IMR-90 (cell line): Measurements from ENCODE around the gene FAM89A. TPM values are rescaled to one million over a fixed set of nuclear protein-coding genes. Genes with fewer than 3 reads are reported as not detected.

Source experiments
- ATAC-seq: fragments of 200-7000 bp; cut with Tn5 transposase; 2 replicates; pipeline ENCODE4 v1.9.1; 2020; ENCODE audit warnings: low read depth, mild to moderate bottlenecking, moderate library complexity
- BruUV-seq: library from RNA; stranded (reverse); fragments of 400-500 nt; replicated peaks from 2 replicates; lab custom pipeline; 2021; lab: Mats Ljungman, UMichigan
- CTCF ChIA-PET: fragments of 300-600 bp; formaldehyde crosslinking; extraction: SDS; loops from one replicate; lab custom pipeline; 2021; ENCODE audit warnings: antibody characterized with exemption; lab: Yijun Ruan, JAX
- POLR2A ChIA-PET: fragments of 300-600 bp; sonication (Branson Sonifier 250); formaldehyde crosslinking; loops from one replicate; lab custom pipeline; 2022; ENCODE audit warnings: antibody characterized with exemption; ENCODE audit not compliant: unreplicated experiment; lab: Charles Lee
- DNase-seq: peaks from one replicate; pipeline ENCODE4 v3.0.0; 2013
- H2AFZ ChIP-seq: replicated peaks from 2 replicates; pipeline ENCODE3; 2013; ENCODE audit warnings: low read length, mild to moderate bottlenecking; ENCODE audit not compliant: poor library complexity
- H2AK5ac ChIP-seq: 2 replicates; pipeline ENCODE4 v1.6.1; 2013; ENCODE audit warnings: low read depth, low read length, inconsistent platforms
- H2AK9ac ChIP-seq: replicated peaks from 2 replicates; pipeline ENCODE3; 2013; ENCODE audit warnings: mild to moderate bottlenecking, low read depth, low read length, moderate library complexity; ENCODE audit not compliant: poor library complexity
- H2BK120ac ChIP-seq: 2 replicates; pipeline ENCODE4 v1.6.1; 2013; ENCODE audit warnings: low read depth, low read length, inconsistent platforms
- H2BK15ac ChIP-seq: 3 replicates; pipeline ENCODE4 v1.6.1; 2013; ENCODE audit warnings: low read depth, low read length, inconsistent platforms
- H2BK20ac ChIP-seq: 2 replicates; pipeline ENCODE4 v1.6.1; 2013; ENCODE audit warnings: low read depth, mild to moderate bottlenecking, inconsistent platforms, low read length, moderate library complexity
- H2BK5ac ChIP-seq: 2 replicates; pipeline ENCODE4 v1.6.1; 2013; ENCODE audit warnings: mild to moderate bottlenecking, low read depth, low read length, inconsistent platforms; ENCODE audit not compliant: poor library complexity, severe bottlenecking
- H3K14ac ChIP-seq: replicated peaks from 2 replicates; pipeline ENCODE4 v1.6.1; 2013; ENCODE audit warnings: low read depth, low read length, inconsistent platforms
- H3K18ac ChIP-seq: 2 replicates; pipeline ENCODE4 v1.6.1; 2013; ENCODE audit warnings: low read depth, low read length, control low read depth
- H3K23ac ChIP-seq: 2 replicates; pipeline ENCODE4 v1.6.1; 2013; ENCODE audit warnings: low read depth, low read length, inconsistent platforms
- H3K27ac ChIP-seq: 2 replicates; pipeline ENCODE4 v1.5.1; 2013; ENCODE audit warnings: mild to moderate bottlenecking, control low read depth, low read length; ENCODE audit not compliant: insufficient read depth
- H3K27me3 ChIP-seq: 2 replicates; pipeline ENCODE4 v1.6.1; 2013; ENCODE audit warnings: low read length; ENCODE audit not compliant: control insufficient read depth, insufficient read depth
- H3K36me3 ChIP-seq: 2 replicates; pipeline ENCODE4 v1.6.1; 2013; ENCODE audit warnings: low read length, mixed read lengths; ENCODE audit not compliant: control insufficient read depth, insufficient read depth
- H3K4ac ChIP-seq: 2 replicates; pipeline ENCODE4 v1.6.1; 2013; ENCODE audit warnings: low read depth, low read length, inconsistent platforms
- H3K4me1 ChIP-seq: 2 replicates; pipeline ENCODE4 v1.6.1; 2013; ENCODE audit warnings: low read length, mixed read lengths; ENCODE audit not compliant: control insufficient read depth, insufficient read depth
- H3K4me2 ChIP-seq: 2 replicates; pipeline ENCODE4 v1.6.1; 2013; ENCODE audit warnings: low read depth, mild to moderate bottlenecking, control low read depth, low read length, moderate library complexity
- H3K4me3 ChIP-seq: 2 replicates; pipeline ENCODE4 v1.5.1; 2013; ENCODE audit warnings: low read depth, mild to moderate bottlenecking, control low read depth, low read length, moderate library complexity; ENCODE audit not compliant: insufficient read depth
- H3K56ac ChIP-seq: 2 replicates; pipeline ENCODE4 v1.6.1; 2013; ENCODE audit warnings: low read length, inconsistent platforms; ENCODE audit not compliant: insufficient read depth; ENCODE audit errors: extremely low read depth
- H3K79me1 ChIP-seq, 2 experiments: 2 replicates each; pipeline ENCODE4 v1.6.1; 2013; ENCODE audit warnings: low read length in 2 of 2, inconsistent platforms in 1 of 2, low read depth in 1 of 2
- H3K9ac ChIP-seq: 2 replicates; pipeline ENCODE4 v1.6.1; 2013; ENCODE audit warnings: low read depth, low read length, control low read depth
- H3K9me1 ChIP-seq: 2 replicates; pipeline ENCODE4 v1.6.1; 2013; ENCODE audit warnings: low read length, inconsistent platforms; ENCODE audit not compliant: insufficient read depth
- H3K9me3 ChIP-seq: 2 replicates; pipeline ENCODE4 v1.6.1; 2013; ENCODE audit warnings: low read length; ENCODE audit not compliant: control insufficient read depth, insufficient read depth
- H4K20me1 ChIP-seq: 2 replicates; pipeline ENCODE4 v1.6.1; 2013; ENCODE audit warnings: low read length, inconsistent platforms; ENCODE audit not compliant: insufficient read depth
- H4K5ac ChIP-seq: 2 replicates; pipeline ENCODE4 v1.6.1; 2013; ENCODE audit warnings: mild to moderate bottlenecking, low read depth, low read length, control low read depth
- H4K8ac ChIP-seq, 2 experiments: 2 replicates each; pipeline ENCODE4 v1.6.1; 2013; ENCODE audit warnings: low read depth in 2 of 2, low read length in 2 of 2, control low read depth in 1 of 2, inconsistent platforms in 1 of 2
- H4K91ac ChIP-seq: 2 replicates; pipeline ENCODE4 v1.6.1; 2013; ENCODE audit warnings: low read depth, low read length, inconsistent platforms; ENCODE audit not compliant: insufficient read depth
- BHLHE40 ChIP-seq: fragments of 150-350 bp; IDR thresholded peaks from 2 replicates; pipeline ENCODE4 v1.6.1; 2016; ENCODE audit warnings: mild to moderate bottlenecking, low read depth, low read length
- CEBPB ChIP-seq: IDR thresholded peaks from 2 replicates; pipeline ENCODE4 v1.6.1; 2012; ENCODE audit warnings: low read depth, low read length, improper control_type of control experiment
- CHD1 ChIP-seq: IDR thresholded peaks from 2 replicates; pipeline ENCODE4 v1.6.1; 2012; ENCODE audit warnings: low read depth, low read length, improper control_type of control experiment
- CTCF ChIP-seq: conservative IDR thresholded peaks from 2 replicates; pipeline ENCODE4 v1.5.1; 2012; ENCODE audit warnings: mild to moderate bottlenecking, low read depth, low read length, improper control_type of control experiment
- ELK1 ChIP-seq: fragments of 150-350 bp; IDR thresholded peaks from 2 replicates; pipeline ENCODE4 v1.6.1; 2016; ENCODE audit warnings: low read depth, mild to moderate bottlenecking, low read length, moderate library complexity, borderline replicate concordance
- FOS ChIP-seq: fragments of 150-350 bp; IDR thresholded peaks from 2 replicates; pipeline ENCODE4 v1.6.1; 2016; ENCODE audit warnings: low read depth, low read length
- MAFK ChIP-seq: IDR thresholded peaks from 2 replicates; pipeline ENCODE4 v1.6.1; 2012; ENCODE audit warnings: low read depth, low read length, improper control_type of control experiment
- MAZ ChIP-seq: IDR thresholded peaks from 2 replicates; pipeline ENCODE4 v1.6.1; 2012; ENCODE audit warnings: low read depth, mild to moderate bottlenecking, low read length, improper control_type of control experiment, moderate library complexity, borderline replicate concordance
- MXI1 ChIP-seq: IDR thresholded peaks from 2 replicates; pipeline ENCODE4 v1.6.1; 2012; ENCODE audit warnings: low read depth, mild to moderate bottlenecking, low read length, moderate library complexity, borderline replicate concordance
- NFE2L2 ChIP-seq: fragments of 150-350 bp; IDR thresholded peaks from 2 replicates; pipeline ENCODE4 v1.6.1; 2016; ENCODE audit warnings: low read depth, mild to moderate bottlenecking, low read length
- POLR2A ChIP-seq: IDR thresholded peaks from 2 replicates; pipeline ENCODE4 v1.6.1; 2012; ENCODE audit warnings: mild to moderate bottlenecking, low read depth, low read length
- RAD21 ChIP-seq: IDR thresholded peaks from 2 replicates; pipeline ENCODE4 v1.6.1; 2012; ENCODE audit warnings: low read length, improper control_type of control experiment
- RCOR1 ChIP-seq: IDR thresholded peaks from 2 replicates; pipeline ENCODE4 v1.6.1; 2012; ENCODE audit warnings: mild to moderate bottlenecking, low read length, improper control_type of control experiment; ENCODE audit not compliant: insufficient replicate concordance
- RFX5 ChIP-seq: IDR thresholded peaks from 2 replicates; pipeline ENCODE4 v1.8.0; 2012; ENCODE audit warnings: low read depth, mild to moderate bottlenecking, low read length, moderate library complexity
- SMC3 ChIP-seq: fragments of 150-350 bp; IDR thresholded peaks from 2 replicates; pipeline ENCODE4 v1.6.1; 2016; ENCODE audit warnings: low read depth, mild to moderate bottlenecking, antibody characterized with exemption, low read length, moderate library complexity
- USF2 ChIP-seq: fragments of 150-350 bp; IDR thresholded peaks from 2 replicates; pipeline ENCODE4 v1.6.1; 2017; ENCODE audit warnings: mild to moderate bottlenecking, antibody characterized with exemption, low read length, low read depth
- WGBS, 2 experiments: methylation state at CpG; one replicate each; pipeline versions ENCODE4 v1.1.5 to v1.1.7; 2013; ENCODE audit warnings: missing lambda C conversion rate in 2 of 2; ENCODE audit not compliant: insufficient read length in 1 of 2; ENCODE audit errors: extremely low coverage in 2 of 2; 5-methylcytosine and 5-hydroxymethylcytosine counted together
- dilution Hi-C: fragments of 300-500 bp; cut with HindIII; formaldehyde crosslinking; loops from one replicate; pipeline ENCODE4 v1.14.3; 2018; ENCODE audit warnings: low sequenced_read_pairs; ENCODE audit not compliant: unreplicated experiment
- in situ Hi-C: fragments of 300-500 bp; cut with MboI; formaldehyde crosslinking; loops from 3 replicates; pipeline ENCODE4 v1.14.3; 2019; ENCODE audit warnings: low sequenced_read_pairs, inconsistent platforms, mixed read lengths
- intact Hi-C: fragments of 100-400 bp; cut with micrococcal nuclease; formaldehyde crosslinking; loops from 2 replicates; pipeline ENCODE4 v1.10.0; 2022
- polyA plus RNA-seq, 3 experiments: library from polyadenylated mRNA; depleted of rRNA; stranded (reverse); fragments of >200 nt; gene quantifications; 2 replicates each; pipeline ENCODE4 v1.2.3, GENCODE V29; 2012; ENCODE audit warnings: low replicate concordance in 1 of 3
- total RNA-seq: library from RNA; depleted of rRNA; stranded (reverse); fragments of >200 nt; gene quantifications from 2 replicates; pipeline ENCODE4 v1.2.3, GENCODE V29; 2012

FAM89A gene
- total and polyA plus RNA-seq, 2 of the 4 experiments (the other 2 are of a cell fraction) = 6.8 to 8.1 TPM

GRCh38 chr1:231044588-231044987 is 4.5 kb upstream of the FAM89A start:
- H3K27me3 ChIP-seq = peaks cover 27% of the 10 kb centered on the region
- dilution Hi-C loops (no loop called here), intact Hi-C loops (loop anchor here (5.0 kb wide), 1 partner anchor 177 kb away; the partner anchor contains the start of gene C1orf198), in situ Hi-C loops (no loop called here)
- H3K56ac ChIP-seq = no peak overlapping the region
- ATAC-seq = no peak
- ChIA-PET POLR2A (no interaction called here), CTCF (no interaction called here)
- H2AK9ac ChIP-seq = no peak overlapping the region
- no peak overlapping the region for H3K27ac ChIP-seq
- H3K79me1 ChIP-seq = no peaks in the 10 kb centered on the region
- no peak overlapping the region for H2BK20ac ChIP-seq
- peaks cover 5% of the 10 kb centered on the region; the same call in 1 of the 2 replicates for H3K4me1 ChIP-seq
- H3K18ac ChIP-seq = no peak overlapping the region
- H4K20me1 ChIP-seq = no peaks in the 10 kb centered on the region
- no peaks in the 10 kb centered on the region for H3K9me1 ChIP-seq
- no peak overlapping the region for H2AK5ac ChIP-seq
- peaks cover 9% of the 10 kb centered on the region for H3K9me3 ChIP-seq
- H3K4me3 ChIP-seq = no peak overlapping the region
- TF ChIP-seq POLR2A (no peak), MAFK (no peak), CEBPB (no peak), FOS (no peak), RFX5 (no peak), NFE2L2 (no peak), USF2 (no peak), RCOR1 (no peak), SMC3 (no peak), MAZ (no peak), MXI1 (no peak), RAD21 (no peak), CHD1 (no peak), CTCF (no peak), ELK1 (no peak), BHLHE40 (no peak)
- H3K36me3 ChIP-seq = no peaks in the 10 kb centered on the region
- no peak for DNase-seq
- no peak overlapping the region for H2AFZ ChIP-seq
- H3K4me2 ChIP-seq = no peak overlapping the region
- no peak overlapping the region for H3K9ac ChIP-seq
- no peak overlapping the region for H4K91ac ChIP-seq
- H3K4ac ChIP-seq = no peak overlapping the region
- H3K23ac ChIP-seq = no peak overlapping the region
- WGBS, 2 experiments = no CpG with 5 or more reads among the region's 1 CpG
- no TSS peak for BruUV-seq
- no peak overlapping the region for H2BK120ac ChIP-seq
- no peak overlapping the region for H2BK5ac ChIP-seq
- H4K8ac ChIP-seq = no peak overlapping the region
- no peak overlapping the region for H2BK15ac ChIP-seq
- H4K5ac ChIP-seq = no peak overlapping the region
- no peak overlapping the region for H3K14ac ChIP-seq
